PC-3 (cell line): ENCODE measurements around the gene TTC7B. TPM values are rescaled to one million over a fixed set of nuclear protein-coding genes. Genes with fewer than 3 reads are reported as not detected.

ENCODE experiments used
- ATAC-seq: fragments of 200-7000 bp; cut with Tn5 transposase; 2 replicates; pipeline ENCODE4 v1.9.1; 2020; ENCODE audit warnings: mild to moderate bottlenecking, moderate library complexity
- BruUV-seq: library from RNA; stranded (reverse); fragments of 400-500 nt; replicated peaks from 2 replicates; lab custom pipeline; 2021; lab: Mats Ljungman, UMichigan
- CTCF ChIA-PET: fragments of 300-600 bp; sonication (Branson Sonifier 250); formaldehyde crosslinking; loops from one replicate; lab custom pipeline; 2022; ENCODE audit warnings: antibody characterized with exemption; lab: Charles Lee
- POLR2A ChIA-PET: fragments of 300-600 bp; sonication (Branson Sonifier 250); formaldehyde crosslinking; loops from one replicate; lab custom pipeline; 2022; ENCODE audit warnings: antibody characterized with exemption; ENCODE audit not compliant: unreplicated experiment; lab: Charles Lee
- DNase-seq: peaks from one replicate; pipeline ENCODE4 v3.0.0-alpha.2; 2015
- H2AFZ ChIP-seq: fragments of 300-600 bp; sonication (generic); 2 replicates; pipeline ENCODE4 v1.6.0; 2016; ENCODE audit warnings: antibody characterized with exemption, low read length
- H3F3A ChIP-seq: fragments of 300-600 bp; sonication (generic); one replicate; pipeline ENCODE4 v1.6.0; 2017; ENCODE audit warnings: antibody characterized with exemption, low read length, control low read depth, mild to moderate bottlenecking; ENCODE audit not compliant: unreplicated experiment
- H3K27ac ChIP-seq: fragments of 300-600 bp; sonication (generic); 2 replicates; pipeline ENCODE4 v1.5.1; 2016; ENCODE audit warnings: mild to moderate bottlenecking, low read length
- H3K27me3 ChIP-seq: fragments of 300-600 bp; sonication (generic); 2 replicates; pipeline ENCODE4 v1.6.1; 2016; ENCODE audit warnings: low read length, mixed read lengths
- H3K36me3 ChIP-seq: fragments of 300-600 bp; sonication (generic); 2 replicates; pipeline ENCODE4 v1.6.1; 2016; ENCODE audit warnings: low read depth, mixed run types, low read length, mixed read lengths
- H3K4me1 ChIP-seq: fragments of 300-600 bp; sonication (generic); 2 replicates; pipeline ENCODE4 v1.5.1; 2016; ENCODE audit warnings: low read length; ENCODE audit not compliant: insufficient read depth
- H3K4me2 ChIP-seq: fragments of 300-600 bp; sonication (generic); 2 replicates; pipeline ENCODE4 v1.6.0; 2016; ENCODE audit warnings: low read length
- H3K4me3 ChIP-seq: fragments of 300-600 bp; sonication (generic); 2 replicates; pipeline ENCODE4 v1.5.1; 2016; ENCODE audit warnings: mild to moderate bottlenecking, low read length, mixed read lengths
- H3K79me2 ChIP-seq: fragments of 300-600 bp; sonication (generic); 2 replicates; pipeline ENCODE4 v1.6.1; 2017; ENCODE audit warnings: low read length, mixed read lengths
- H3K9ac ChIP-seq: fragments of 300-600 bp; sonication (generic); 2 replicates; pipeline ENCODE4 v1.6.0; 2016; ENCODE audit warnings: mild to moderate bottlenecking, low read length
- H3K9me2 ChIP-seq: fragments of 300-600 bp; sonication (generic); replicated peaks from 2 replicates; pipeline ENCODE4 v1.6.1; 2016; ENCODE audit warnings: mixed run types, low read length, mixed read lengths
- H3K9me3 ChIP-seq: fragments of 300-600 bp; sonication (generic); 2 replicates; pipeline ENCODE4 v1.6.1; 2016; ENCODE audit warnings: low read length, mixed read lengths
- H4K20me1 ChIP-seq: fragments of 300-600 bp; sonication (generic); 2 replicates; pipeline ENCODE4 v1.6.1; 2016; ENCODE audit warnings: low read length, mixed read lengths
- EZH2 ChIP-seq: fragments of 300-600 bp; sonication (generic); IDR thresholded peaks from one replicate; pipeline ENCODE4 v1.6.1; 2017; ENCODE audit warnings: antibody characterized with exemption, mild to moderate bottlenecking, low read length; ENCODE audit not compliant: unreplicated experiment
- EZH2phosphoT487 ChIP-seq: fragments of 300-600 bp; sonication (generic); IDR thresholded peaks from 2 replicates; pipeline ENCODE4 v1.6.1; 2018; ENCODE audit warnings: mild to moderate bottlenecking, antibody characterized with exemption, low read length, borderline replicate concordance
- intact Hi-C: fragments of 100-400 bp; cut with micrococcal nuclease; formaldehyde crosslinking; loops from 2 replicates; pipeline ENCODE4 v1.9.0; 2023
- total RNA-seq: library from RNA; depleted of rRNA; stranded (reverse); fragments of >200 nt; gene quantifications from 2 replicates; pipeline ENCODE4 v1.2.3, GENCODE V29; 2014
- TF ChIP-seq, protein P1 (sequence below): fragments of 300-600 bp; sonication (generic); conservative IDR thresholded peaks from 2 replicates; pipeline ENCODE4 v1.5.1; 2017; ENCODE audit warnings: antibody characterized with exemption, low read depth, mild to moderate bottlenecking, low read length

TTC7B gene
- total RNA-seq, 1 experiment from 2014 or later = 45.6 TPM

DNA sequence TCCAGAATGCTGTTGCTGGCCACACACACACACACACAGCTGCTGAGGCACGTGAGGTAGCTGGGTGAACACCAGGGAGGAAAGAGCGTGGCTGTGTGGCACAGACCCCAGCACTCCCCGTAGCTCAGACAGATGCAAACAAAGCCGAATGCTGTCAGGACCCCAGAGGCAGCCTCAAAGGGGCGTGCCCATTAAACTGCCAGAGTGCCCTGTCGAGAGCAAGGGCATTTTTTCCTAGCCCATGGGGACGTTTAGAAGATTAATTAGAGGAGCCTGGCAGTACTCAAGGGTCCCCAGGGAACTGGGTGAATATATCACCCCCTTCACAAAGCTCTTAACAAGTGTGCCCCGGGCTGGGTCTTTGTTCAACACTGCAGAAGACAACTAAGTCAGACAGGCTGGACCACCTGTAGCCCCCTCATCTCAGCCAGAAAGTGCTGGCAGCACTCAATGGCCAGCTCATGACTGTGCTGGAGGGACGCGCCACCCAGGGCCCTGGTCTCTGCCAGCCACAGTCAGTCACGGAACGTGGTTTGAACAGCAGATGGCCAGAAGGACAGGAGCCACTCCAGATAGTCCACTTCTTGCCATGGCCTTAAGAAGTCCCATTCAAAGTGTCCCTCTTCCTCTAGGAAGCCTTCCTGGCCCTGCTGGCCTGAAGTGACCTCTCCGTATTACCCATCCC is 37.5 kb downstream of the TTC7B start:
- H3K27me3 ChIP-seq = no peaks in the 10 kb centered on the region
- H2AFZ ChIP-seq = no peak overlapping the region
- ATAC-seq = no peak
- H3K9me3 ChIP-seq = no peaks in the 10 kb centered on the region
- H3K36me3 ChIP-seq = no peaks in the 10 kb centered on the region
- H3K9me2 ChIP-seq = no peaks in the 10 kb centered on the region
- no peak overlapping the region for H3K4me2 ChIP-seq
- no peaks in the 10 kb centered on the region for H4K20me1 ChIP-seq
- H3F3A ChIP-seq = no peaks in the 10 kb centered on the region
- no peak overlapping the region for H3K9ac ChIP-seq
- intact Hi-C loops = no loop called here
- no peaks in the 10 kb centered on the region for H3K79me2 ChIP-seq
- ChIA-PET POLR2A (no interaction called here), CTCF (no interaction called here)
- no peak overlapping the region for H3K27ac ChIP-seq
- no TSS peak for BruUV-seq
- no peak overlapping the region for H3K4me3 ChIP-seq
- no peaks in the 10 kb centered on the region for H3K4me1 ChIP-seq
- no peak for DNase-seq
- TF ChIP-seq EZH2phosphoT487 (no peak), EZH2 (no peak)
- TF ChIP-seq, protein P1, sequence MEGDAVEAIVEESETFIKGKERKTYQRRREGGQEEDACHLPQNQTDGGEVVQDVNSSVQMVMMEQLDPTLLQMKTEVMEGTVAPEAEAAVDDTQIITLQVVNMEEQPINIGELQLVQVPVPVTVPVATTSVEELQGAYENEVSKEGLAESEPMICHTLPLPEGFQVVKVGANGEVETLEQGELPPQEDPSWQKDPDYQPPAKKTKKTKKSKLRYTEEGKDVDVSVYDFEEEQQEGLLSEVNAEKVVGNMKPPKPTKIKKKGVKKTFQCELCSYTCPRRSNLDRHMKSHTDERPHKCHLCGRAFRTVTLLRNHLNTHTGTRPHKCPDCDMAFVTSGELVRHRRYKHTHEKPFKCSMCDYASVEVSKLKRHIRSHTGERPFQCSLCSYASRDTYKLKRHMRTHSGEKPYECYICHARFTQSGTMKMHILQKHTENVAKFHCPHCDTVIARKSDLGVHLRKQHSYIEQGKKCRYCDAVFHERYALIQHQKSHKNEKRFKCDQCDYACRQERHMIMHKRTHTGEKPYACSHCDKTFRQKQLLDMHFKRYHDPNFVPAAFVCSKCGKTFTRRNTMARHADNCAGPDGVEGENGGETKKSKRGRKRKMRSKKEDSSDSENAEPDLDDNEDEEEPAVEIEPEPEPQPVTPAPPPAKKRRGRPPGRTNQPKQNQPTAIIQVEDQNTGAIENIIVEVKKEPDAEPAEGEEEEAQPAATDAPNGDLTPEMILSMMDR = no peak

DNA sequence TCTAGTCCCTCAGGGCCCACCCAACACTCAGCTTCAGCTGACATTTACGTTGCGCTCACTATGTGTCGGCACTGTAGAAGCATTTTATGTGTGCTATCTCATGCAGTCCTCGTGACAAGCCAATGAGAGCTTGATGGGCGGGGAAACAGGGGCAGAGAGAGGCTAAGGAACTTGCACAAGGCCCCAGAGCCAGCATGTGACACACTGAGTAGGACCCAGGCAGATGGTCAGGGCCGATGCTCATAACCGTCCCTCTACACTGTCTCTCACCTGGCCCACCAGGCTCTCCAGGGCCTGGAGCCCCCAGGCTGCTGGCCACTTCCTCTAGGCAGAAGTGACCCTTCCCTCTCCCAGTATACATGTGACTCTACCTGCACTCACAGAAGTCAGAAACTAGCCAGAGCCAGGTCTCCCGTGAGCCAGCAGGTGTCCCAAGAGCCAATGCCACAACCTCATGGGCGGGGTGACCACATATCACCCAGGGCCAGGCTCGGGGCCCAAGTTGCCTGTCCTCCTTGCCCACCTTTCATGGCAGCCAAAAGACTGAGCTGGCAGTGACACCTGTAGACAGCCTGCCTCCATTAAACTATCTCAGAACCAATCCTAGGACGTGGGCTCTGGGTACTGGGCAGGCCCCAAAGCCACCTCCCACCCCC is 38.3 kb downstream of the TTC7B start:
- Histone ChIP-seq H3K27ac (no peak overlapping the region), H3K36me3 (no peaks in the 10 kb centered on the region), H2AFZ (no peak overlapping the region), H3K4me3 (no peak overlapping the region), H3K9ac (no peak overlapping the region), H3K9me2 (no peaks in the 10 kb centered on the region), H3K9me3 (no peaks in the 10 kb centered on the region), H4K20me1 (no peaks in the 10 kb centered on the region), H3K79me2 (no peaks in the 10 kb centered on the region), H3K4me2 (no peak overlapping the region), H3K4me1 (no peaks in the 10 kb centered on the region), H3F3A (no peaks in the 10 kb centered on the region), H3K27me3 (no peaks in the 10 kb centered on the region)
- ATAC-seq (no peak), DNase-seq (no peak)
- BruUV-seq = no TSS peak
- intact Hi-C loops = no loop called here
- ChIA-PET POLR2A (no interaction called here), CTCF (no interaction called here)
- no peak for TF ChIP-seq EZH2
- TF ChIP-seq EZH2phosphoT487 = no peak
- TF ChIP-seq, protein P1 = no peak

DNA sequence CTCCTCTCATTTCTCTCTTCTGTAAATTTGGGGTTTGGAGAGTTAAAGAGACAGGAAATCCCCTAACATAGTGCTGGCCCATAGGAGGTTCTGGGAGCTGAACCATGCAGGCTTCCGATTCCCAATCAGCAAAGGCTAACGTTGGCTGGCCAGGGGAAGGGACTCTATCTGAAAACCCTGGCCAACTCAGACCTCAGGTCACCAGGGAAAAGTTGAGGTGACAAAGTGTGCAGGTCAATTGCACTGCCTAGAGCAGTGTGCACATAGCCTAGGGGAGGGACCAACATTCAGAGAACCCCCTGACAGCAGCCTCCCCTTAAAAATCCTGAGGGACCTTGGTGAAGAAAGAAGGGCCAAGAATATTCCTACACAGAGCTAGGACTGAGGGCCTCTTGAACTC is 38.9 kb downstream of the TTC7B start:
- Histone ChIP-seq H3K4me2 (no peak overlapping the region), H2AFZ (no peak overlapping the region), H3K79me2 (no peaks in the 10 kb centered on the region), H3K27me3 (no peaks in the 10 kb centered on the region), H3K9ac (no peak overlapping the region), H3F3A (no peaks in the 10 kb centered on the region), H3K4me3 (no peak overlapping the region), H3K9me3 (no peaks in the 10 kb centered on the region), H3K9me2 (no peaks in the 10 kb centered on the region), H3K4me1 (no peaks in the 10 kb centered on the region), H3K36me3 (no peaks in the 10 kb centered on the region), H3K27ac (no peak overlapping the region), H4K20me1 (no peaks in the 10 kb centered on the region)
- CTCF ChIA-PET = no interaction called here
- intact Hi-C loops = no loop called here
- DNase-seq = no peak
- BruUV-seq = no TSS peak
- POLR2A ChIA-PET = no interaction called here
- TF ChIP-seq EZH2phosphoT487 (no peak), EZH2 (no peak)
- TF ChIP-seq, protein P1 = no peak
- no peak for ATAC-seq
